Common myeloid progenitor, CD34-positive (primary cell): ENCODE measurements around the gene NT5C2.
"Not testable (repeated sequence)": the region's sequence is repeated elsewhere in the genome, so short reads cannot be mapped to it uniquely, and the experiment has no call there.

Experiments
- CTCF ChIA-PET: fragments of 350-600 bp; sonication (Branson Sonifier 250); formaldehyde crosslinking; loops from one replicate; lab custom pipeline; 2021; ENCODE audit warnings: antibody characterized with exemption; lab: Charles Lee
- POLR2A ChIA-PET: fragments of 350-600 bp; sonication (Branson Sonifier 250); formaldehyde crosslinking; loops from one replicate; lab custom pipeline; 2021; ENCODE audit warnings: antibody characterized with exemption; lab: Charles Lee
- DNase-seq, 3 donors: peaks; one replicate each; pipeline versions ENCODE4 v3.0.0 to v3.0.0-alpha.2; 2013
- H3K27ac ChIP-seq, 2 experiments: 1 replicate in 1 of 2; 2 replicates in 1 of 2; pipeline ENCODE4 v1.7.0; 2013; ENCODE audit warnings: inconsistent platforms in 2 of 2, low read length in 2 of 2, mild to moderate bottlenecking in 2 of 2, low read depth in 1 of 2, moderate library complexity in 1 of 2; ENCODE audit not compliant: severe bottlenecking in 2 of 2, insufficient read depth in 1 of 2, poor library complexity in 1 of 2
- H3K27me3 ChIP-seq, 5 experiments: replicated peaks in 2 of 5; 1 replicate in 3 of 5; 2 replicates in 2 of 5; pipeline versions ENCODE4 v1.6.1 to v1.7.0; 2013; ENCODE audit warnings: low read length in 4 of 5, mild to moderate bottlenecking in 2 of 5, moderate library complexity in 2 of 5, inconsistent platforms in 1 of 5; ENCODE audit not compliant: insufficient read depth in 5 of 5, control insufficient read depth in 4 of 5
- H3K36me3 ChIP-seq, 4 experiments: 1 replicate in 2 of 4; 2 replicates in 2 of 4; pipeline versions ENCODE4 v1.6.1 to v1.7.0; 2013; ENCODE audit warnings: low read length in 3 of 4, control low read depth in 1 of 4, mild to moderate bottlenecking in 1 of 4; ENCODE audit not compliant: control insufficient read depth in 4 of 4, insufficient read depth in 4 of 4
- H3K4me1 ChIP-seq, 4 experiments: 1 replicate in 3 of 4; 2 replicates in 1 of 4; pipeline versions ENCODE4 v1.6.1 to v1.7.1; 2013; ENCODE audit warnings: low read length in 3 of 4, mild to moderate bottlenecking in 3 of 4, control low read depth in 1 of 4, inconsistent platforms in 1 of 4, moderate library complexity in 1 of 4; ENCODE audit not compliant: control insufficient read depth in 4 of 4, insufficient read depth in 4 of 4; ENCODE audit errors: control extremely low read depth in 1 of 4
- H3K4me3 ChIP-seq, 7 experiments: 1 replicate in 4 of 7; 2 replicates in 3 of 7; pipeline versions ENCODE4 v1.5.1 to v1.7.0; 2013; ENCODE audit warnings: mild to moderate bottlenecking in 7 of 7, low read length in 6 of 7, moderate library complexity in 6 of 7, inconsistent platforms in 2 of 7, low read depth in 2 of 7, control low read depth in 1 of 7; ENCODE audit not compliant: insufficient read depth in 4 of 7, control insufficient read depth in 1 of 7; ENCODE audit errors: extremely low read depth in 1 of 7
- H3K9me3 ChIP-seq, 5 experiments: 1 replicate in 4 of 5; 2 replicates in 1 of 5; pipeline versions ENCODE4 v1.6.1 to v1.7.1; 2013; ENCODE audit warnings: low read length in 4 of 5, mild to moderate bottlenecking in 2 of 5, inconsistent platforms in 1 of 5, low read depth in 1 of 5, moderate library complexity in 1 of 5; ENCODE audit not compliant: control insufficient read depth in 4 of 5, insufficient read depth in 2 of 5; ENCODE audit errors: control extremely low read depth in 1 of 5
- WGBS: methylation state at CpG from one replicate; pipeline ENCODE4 v1.1.5; 2013; ENCODE audit not compliant: insufficient coverage; 5-methylcytosine and 5-hydroxymethylcytosine counted together

Gene NT5C2

GRCh38 chr10:103145860-103146466, 47.1 kb downstream of the NT5C2 start:
- Histone ChIP-seq H3K4me1 (peaks cover 0 to 6% (median 0%) of the 10 kb centered on the region in 4 experiments), H3K27ac (no peak overlapping the region), H3K4me3 (no peak overlapping the region), H3K9me3 (no peaks in the 10 kb centered on the region), H3K27me3 (no peaks in the 10 kb centered on the region), H3K36me3 (peaks cover 3 to 40% (median 21%) of the 10 kb centered on the region in 4 experiments)
- WGBS: 100% methylated on average over 2 of the region's 3 CpGs
- DNase-seq: peak in 2 of 3 donors; percentile 40 to 41
- POLR2A ChIA-PET: no interaction called here
- CTCF ChIA-PET: interaction anchor here (1.9 kb wide), 1 partner anchor 22 kb away, joined by 6 read pairs; no protein-coding TSS in a partner anchor

GRCh38 chr10:103145046-103145445, 48.0 kb downstream of the NT5C2 start:
- Histone ChIP-seq H3K27ac (no peak overlapping the region), H3K4me1 (peaks cover 0 to 6% (median 0%) of the 10 kb centered on the region in 4 experiments), H3K27me3 (no peaks in the 10 kb centered on the region), H3K36me3 (peaks cover 5 to 44% (median 24%) of the 10 kb centered on the region in 4 experiments), H3K9me3 (no peaks in the 10 kb centered on the region), H3K4me3 (no peak overlapping the region)
- WGBS: no CpG with 5 or more reads among the region's 1 CpG
- ChIA-PET CTCF (interaction anchor here (1.9 to 2.1 kb wide), 3 partner anchors 9 to 99 kb away, joined by 6 to 10 read pairs (median 8); no protein-coding TSS in a partner anchor), POLR2A (interaction anchor here (0.7 kb wide), 1 partner anchor 48 kb away, joined by 3 read pairs; the partner anchor contains the start of gene NT5C2)
- DNase-seq: no peak

GRCh38 chr10:103144041-103144440, 49.0 kb downstream of the NT5C2 start:
- peaks cover 8 to 47% (median 27%) of the 10 kb centered on the region in 4 experiments for H3K36me3 ChIP-seq

GRCh38 chr10:103143641-103144040, 49.4 kb downstream of the NT5C2 start:
- not testable (repeated sequence) for H3K27ac ChIP-seq, H3K9me3 ChIP-seq, DNase-seq, H3K4me1 ChIP-seq, H3K4me3 ChIP-seq, H3K27me3 ChIP-seq
- ChIA-PET CTCF (interaction anchor here (1.9 to 2.1 kb wide), 2 partner anchors 10 to 101 kb away, joined by 8 to 10 read pairs; no protein-coding TSS in a partner anchor), POLR2A (interaction anchor here (0.7 kb wide), 1 partner anchor 468 kb away, joined by 4 read pairs; no protein-coding TSS in a partner anchor)
- peaks cover 6 to 44% (median 25%) of the 10 kb centered on the region in 4 experiments for H3K36me3 ChIP-seq
- WGBS: 100% methylated on average over 1 of the region's 3 CpGs

More at GRCh38 chr10:103144041-103144440, 49.0 kb downstream of the NT5C2 start:
- CTCF ChIA-PET: interaction anchor here (1.9 to 2.1 kb wide), 3 partner anchors 10 to 100 kb away, joined by 6 to 10 read pairs (median 8); no protein-coding TSS in a partner anchor
- no CpG with 5 or more reads among the region's 2 CpGs for WGBS
- POLR2A ChIA-PET: no interaction called here
- Histone ChIP-seq H3K9me3 (no peaks in the 10 kb centered on the region), H3K27me3 (no peaks in the 10 kb centered on the region), H3K27ac (no peak overlapping the region), H3K4me1 (peaks cover 0 to 6% (median 0%) of the 10 kb centered on the region in 4 experiments), H3K4me3 (no peak overlapping the region)
- no peak for DNase-seq

GRCh38 chr10:103141950-103142349, 51.1 kb downstream of the NT5C2 start:
- POLR2A ChIA-PET: no interaction called here
- CTCF ChIA-PET: no interaction called here
- WGBS: no CpG with 5 or more reads among the region's 2 CpGs

GRCh38 chr10:103140469-103140868, 52.6 kb downstream of the NT5C2 start:
- CTCF ChIA-PET: interaction anchor here (1.0 kb wide), 2 partner anchors 13 to 17 kb away, joined by 3 read pairs; no protein-coding TSS in a partner anchor

More at GRCh38 chr10:103141950-103142349, 51.1 kb downstream of the NT5C2 start:
- Histone ChIP-seq H3K4me3 (no peak overlapping the region), H3K36me3 (peaks cover 15 to 56% (median 31%) of the 10 kb centered on the region in 4 experiments), H3K9me3 (no peaks in the 10 kb centered on the region), H3K27me3 (no peaks in the 10 kb centered on the region), H3K4me1 (peaks cover 0 to 6% (median 0%) of the 10 kb centered on the region in 4 experiments), H3K27ac (no peak overlapping the region)
- DNase-seq: no peak

GRCh38 chr10:103139803-103140202, 53.3 kb downstream of the NT5C2 start:
- whole genome bisulfite sequencing: no CpG with 5 or more reads among the region's 3 CpGs
- Histone ChIP-seq H3K27ac (no peak overlapping the region), H3K27me3 (no peaks in the 10 kb centered on the region), H3K4me1 (no peaks in the 10 kb centered on the region), H3K36me3 (peaks cover 17 to 61% (median 40%) of the 10 kb centered on the region in 4 experiments), H3K4me3 (no peak overlapping the region), H3K9me3 (peaks cover 0 to 2% (median 0%) of the 10 kb centered on the region in 5 experiments)
- ChIA-PET POLR2A (no interaction called here), CTCF (no interaction called here)
- no peak for DNase-seq

More at GRCh38 chr10:103140469-103140868, 52.6 kb downstream of the NT5C2 start:
- no CpG with 5 or more reads among the region's 1 CpG for WGBS
- H3K4me3 ChIP-seq: no peak overlapping the region
- no peaks in the 10 kb centered on the region for H3K4me1 ChIP-seq
- no peak for DNase-seq
- H3K27me3 ChIP-seq: no peaks in the 10 kb centered on the region
- H3K36me3 ChIP-seq: peaks cover 17 to 61% (median 38%) of the 10 kb centered on the region in 4 experiments
- H3K9me3 ChIP-seq: no peaks in the 10 kb centered on the region
- POLR2A ChIA-PET: interaction anchor here (0.6 kb wide), 1 partner anchor 10 kb away, joined by 3 read pairs; no protein-coding TSS in a partner anchor
- H3K27ac ChIP-seq: no peak overlapping the region
